Sigmoid colon (tissue), 4 donors: ENCODE results near the gene CACNA1A.
"Not testable (repeated sequence)": the region's sequence is repeated elsewhere in the genome, so short reads cannot be mapped to it uniquely, and the experiment has no call there.

Source experiments
- CTCF ChIP-seq, 4 experiments: fragments of 450-650 bp in 3 of 4; fragments of 200-600 bp in 1 of 4; IDR thresholded peaks; one replicate each; pipeline ENCODE4 v1.5.1; 2016 to 2019; ENCODE audit warnings: antibody characterized with exemption in 4 of 4, mild to moderate bottlenecking in 3 of 4, moderate library complexity in 2 of 4
- EP300 ChIP-seq, 4 donors: sonication (generic); formaldehyde crosslinking; IDR thresholded peaks; one replicate each; pipeline ENCODE4 v1.6.1; 2017; ENCODE audit warnings: antibody characterized with exemption in 4 of 4
- POLR2AphosphoS5 ChIP-seq, 4 donors: sonication (generic); formaldehyde crosslinking; IDR thresholded peaks; one replicate each; pipeline ENCODE4 v1.6.1; 2017; ENCODE audit warnings: antibody characterized with exemption in 4 of 4

- TF ChIP-seq CTCF, EP300, POLR2AphosphoS5 (IDR thresholded peaks at IDR 0.05): not testable (repeated sequence)
Observed at GRCh38 chr19:13184926-13185325, 321.4 kb downstream of the CACNA1A start.
